Tibial artery (tissue), 4 donors: ENCODE measurements around the gene LAMB1.

ENCODE experiments used
- DNase-seq, 2 donors: peaks; one replicate each; pipeline ENCODE4 v3.0.0-alpha.2; 2019
- H3K27ac ChIP-seq, 2 donors: fragments of 200-600 bp; sonication (generic) in 1 of 2; 1 replicate in 1 of 2; 2 replicates in 1 of 2; pipeline ENCODE4 v1.5.1; 2018 to 2019; ENCODE audit warnings: mild to moderate bottlenecking in 1 of 2
- H3K27me3 ChIP-seq, 2 donors: fragments of 200-600 bp; sonication (generic) in 1 of 2; one replicate each; pipeline versions ENCODE4 v1.5.1 to v1.6.0; 2016 to 2019
- H3K36me3 ChIP-seq, 3 donors: fragments of 200-600 bp; sonication (generic) in 2 of 3; one replicate each; pipeline ENCODE4 v1.5.1; 2016 to 2019; ENCODE audit warnings: mild to moderate bottlenecking in 2 of 3
- H3K4me1 ChIP-seq, 4 donors: fragments of 200-600 bp; sonication (generic) in 2 of 4; 1 replicate in 3 of 4; 2 replicates in 1 of 4; pipeline ENCODE4 v1.5.1; 2016 to 2019
- H3K4me3 ChIP-seq, 2 donors: fragments of 200-600 bp; sonication (generic) in 1 of 2; 1 replicate in 1 of 2; 2 replicates in 1 of 2; pipeline ENCODE4 v1.5.1; 2018 to 2019; ENCODE audit warnings: mild to moderate bottlenecking in 2 of 2
- H3K9me3 ChIP-seq, 3 donors: fragments of 200-600 bp; sonication (generic) in 1 of 3; one replicate each; pipeline ENCODE4 v1.5.1; 2016 to 2019
- CTCF ChIP-seq, 2 experiments: fragments of 200-600 bp in 1 of 2; fragments of 450-650 bp in 1 of 2; IDR thresholded peaks; one replicate each; pipeline ENCODE4 v1.5.1; 2017 to 2019; ENCODE audit warnings: antibody characterized with exemption in 2 of 2, mild to moderate bottlenecking in 1 of 2, moderate library complexity in 1 of 2
- intact Hi-C: fragments of 100-400 bp; cut with DNase I; formaldehyde crosslinking; loops from one replicate; pipeline ENCODE4 v1.15.0; 2023; ENCODE audit warnings: low total_unique reads

LAMB1 gene

GRCh38 chr7:107968449-107968848 is 34.5 kb downstream of the LAMB1 start:
- no peak for DNase-seq
- H3K4me1 ChIP-seq, result peaks cover 0 to 43% (median 5%) of the 10 kb centered on the region in 4 donors
- H3K4me3 ChIP-seq, result no peak overlapping the region
- H3K27me3 ChIP-seq, result no peaks in the 10 kb centered on the region
- peaks cover 0 to 14% (median 6%) of the 10 kb centered on the region in 3 donors for H3K36me3 ChIP-seq
- H3K27ac ChIP-seq, result no peak overlapping the region
- intact Hi-C loops, result no loop called here
- no peaks in the 10 kb centered on the region for H3K9me3 ChIP-seq
- no peak for TF ChIP-seq CTCF (IDR thresholded peaks at IDR 0.05)

- H3K4me1 ChIP-seq, result peaks cover 0 to 37% (median 5%) of the 10 kb centered on the region in 4 donors
Measured at GRCh38 chr7:107967420-107967819, 35.5 kb downstream of the LAMB1 start.

GRCh38 chr7:107966711-107967110 is 36.2 kb downstream of the LAMB1 start:
- H3K36me3 ChIP-seq, result peaks cover 0 to 26% (median 9%) of the 10 kb centered on the region in 3 donors
- H3K9me3 ChIP-seq, result no peaks in the 10 kb centered on the region
- peaks cover 0 to 33% (median 5%) of the 10 kb centered on the region in 4 donors for H3K4me1 ChIP-seq
- no peak for DNase-seq
- peak overlapping the region; percentile 1 to 35 for H3K27ac ChIP-seq
- intact Hi-C loops, result no loop called here
- H3K27me3 ChIP-seq, result no peaks in the 10 kb centered on the region
- H3K4me3 ChIP-seq, result no peak overlapping the region
- TF ChIP-seq CTCF (IDR thresholded peaks at IDR 0.05), result no peak

More at GRCh38 chr7:107967420-107967819, 35.5 kb downstream of the LAMB1 start:
- DNase-seq, result no peak
- H3K27ac ChIP-seq, result no peak overlapping the region
- peaks cover 0 to 21% (median 9%) of the 10 kb centered on the region in 3 donors for H3K36me3 ChIP-seq
- H3K27me3 ChIP-seq, result no peaks in the 10 kb centered on the region
- no peak for TF ChIP-seq CTCF (IDR thresholded peaks at IDR 0.05)
- H3K9me3 ChIP-seq, result no peaks in the 10 kb centered on the region
- intact Hi-C loops, result no loop called here
- no peak overlapping the region for H3K4me3 ChIP-seq

GRCh38 chr7:107964510-107964909 is 38.5 kb downstream of the LAMB1 start:
- Histone ChIP-seq H3K9me3 (no peaks in the 10 kb centered on the region), H3K36me3 (peaks cover 0 to 45% (median 15%) of the 10 kb centered on the region in 3 donors), H3K4me1 (peaks cover 0 to 11% (median 3%) of the 10 kb centered on the region in 4 donors), H3K4me3 (no peak overlapping the region), H3K27ac (no peak overlapping the region), H3K27me3 (no peaks in the 10 kb centered on the region)
- no peak for TF ChIP-seq CTCF (IDR thresholded peaks at IDR 0.05)
- intact Hi-C loops, result no loop called here
- DNase-seq, result no peak

- H3K27me3 ChIP-seq, result no peaks in the 10 kb centered on the region
- intact Hi-C loops, result no loop called here
- H3K9me3 ChIP-seq, result no peaks in the 10 kb centered on the region
- H3K27ac ChIP-seq, result no peak overlapping the region
- DNase-seq, result no peak
- H3K4me3 ChIP-seq, result no peak overlapping the region
- TF ChIP-seq CTCF (IDR thresholded peaks at IDR 0.05), result no peak
- H3K36me3 ChIP-seq, result peaks cover 0 to 51% (median 15%) of the 10 kb centered on the region in 3 donors
- peaks cover 0 to 24% (median 9%) of the 10 kb centered on the region in 4 donors for H3K4me1 ChIP-seq
Measured at GRCh38 chr7:107962817-107963216, 40.1 kb downstream of the LAMB1 start.

- peaks cover 0 to 24% (median 8%) of the 10 kb centered on the region in 4 donors for H3K4me1 ChIP-seq
- intact Hi-C loops, result no loop called here
- no peak overlapping the region for H3K4me3 ChIP-seq
- DNase-seq, result no peak
- H3K9me3 ChIP-seq, result no peaks in the 10 kb centered on the region
- no peak for TF ChIP-seq CTCF (IDR thresholded peaks at IDR 0.05)
- H3K27ac ChIP-seq, result no peak overlapping the region
- peaks cover 0 to 54% (median 15%) of the 10 kb centered on the region in 3 donors for H3K36me3 ChIP-seq
- H3K27me3 ChIP-seq, result no peaks in the 10 kb centered on the region
Measured at GRCh38 chr7:107961405-107961804, 41.6 kb downstream of the LAMB1 start.
